ENCODE measurements around the gene FASLG.
"Not testable (repeated sequence)": the region's sequence is repeated elsewhere in the genome, so short reads cannot be mapped to it uniquely, and the experiment has no call there.

The FASLG gene

DNA sequence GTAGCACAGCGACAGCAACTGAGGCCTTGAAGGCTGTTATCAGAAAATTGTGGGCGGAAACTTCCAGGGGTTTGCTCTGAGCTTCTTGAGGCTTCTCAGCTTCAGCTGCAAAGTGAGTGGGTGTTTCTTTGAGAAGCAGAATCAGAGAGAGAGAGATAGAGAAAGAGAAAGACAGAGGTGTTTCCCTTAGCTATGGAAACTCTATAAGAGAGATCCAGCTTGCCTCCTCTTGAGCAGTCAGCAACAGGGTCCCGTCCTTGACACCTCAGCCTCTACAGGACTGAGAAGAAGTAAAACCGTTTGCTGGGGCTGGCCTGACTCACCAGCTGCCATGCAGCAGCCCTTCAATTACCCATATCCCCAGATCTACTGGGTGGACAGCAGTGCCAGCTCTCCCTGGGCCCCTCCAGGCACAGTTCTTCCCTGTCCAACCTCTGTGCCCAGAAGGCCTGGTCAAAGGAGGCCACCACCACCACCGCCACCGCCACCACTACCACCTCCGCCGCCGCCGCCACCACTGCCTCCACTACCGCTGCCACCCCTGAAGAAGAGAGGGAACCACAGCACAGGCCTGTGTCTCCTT, at the start of gene FASLG:
TSS of gene FASLG (plus strand) at position 233 of the 583 bp plus-strand sequence. CDS start at position 332, 99 bp downstream.
- DNase-seq (ENCODE audit: low spot score): no peak

GRCh38 chr1:172609528-172609927, 49.4 kb upstream of the FASLG start:
- no peak for DNase-seq (ENCODE audit: low spot score)

- DNase-seq (ENCODE audit: low spot score): no peak
Measured at GRCh38 chr1:172612478-172612877, 46.4 kb upstream of the FASLG start.

- DNase-seq (ENCODE audit: low spot score): no peak
Measured at GRCh38 chr1:172613294-172613693, 45.6 kb upstream of the FASLG start.

DNA sequence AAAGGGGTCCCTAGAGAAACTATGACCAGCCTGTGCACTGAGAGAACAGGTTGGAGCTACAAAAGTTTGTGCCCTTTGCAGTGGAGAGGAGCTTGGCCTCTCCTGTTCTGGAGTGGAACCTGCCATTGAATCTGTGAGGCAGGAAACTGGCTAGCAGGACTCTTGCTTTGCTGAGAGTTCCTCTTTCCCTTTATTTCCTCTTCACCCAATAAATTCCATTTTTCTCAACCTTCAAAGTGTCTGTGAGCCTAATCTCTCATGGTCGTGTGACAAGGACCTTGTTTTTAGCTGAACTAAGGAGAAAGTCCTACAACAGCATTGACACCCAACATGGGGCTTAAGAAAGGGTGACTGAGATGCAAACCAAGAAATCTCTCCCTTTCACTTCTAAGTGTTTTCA, 42.7 kb upstream of the FASLG start:
- DNase-seq (ENCODE audit: low spot score): no peak

DNA sequence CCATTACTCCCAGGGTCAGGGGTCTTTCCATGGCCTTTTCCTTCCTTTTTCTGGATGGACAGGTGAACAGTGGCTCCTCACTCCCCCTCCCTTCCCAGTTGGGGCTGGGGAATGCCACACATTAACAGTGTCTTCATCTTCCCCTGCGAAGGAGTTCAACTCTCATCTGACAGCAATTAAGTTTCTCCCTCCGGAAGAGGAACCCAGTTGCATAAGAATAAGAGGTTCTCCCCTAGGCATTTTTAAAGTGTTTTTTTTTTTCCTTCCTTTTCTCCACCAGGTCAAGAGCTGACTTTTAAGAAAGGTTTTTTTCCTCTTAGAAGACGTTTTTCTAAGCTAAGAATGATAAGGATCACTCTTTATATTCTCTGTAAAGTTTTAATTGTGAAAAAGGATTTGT, 42.3 kb upstream of the FASLG start:
- no peak for DNase-seq (ENCODE audit: low spot score)

DNA sequence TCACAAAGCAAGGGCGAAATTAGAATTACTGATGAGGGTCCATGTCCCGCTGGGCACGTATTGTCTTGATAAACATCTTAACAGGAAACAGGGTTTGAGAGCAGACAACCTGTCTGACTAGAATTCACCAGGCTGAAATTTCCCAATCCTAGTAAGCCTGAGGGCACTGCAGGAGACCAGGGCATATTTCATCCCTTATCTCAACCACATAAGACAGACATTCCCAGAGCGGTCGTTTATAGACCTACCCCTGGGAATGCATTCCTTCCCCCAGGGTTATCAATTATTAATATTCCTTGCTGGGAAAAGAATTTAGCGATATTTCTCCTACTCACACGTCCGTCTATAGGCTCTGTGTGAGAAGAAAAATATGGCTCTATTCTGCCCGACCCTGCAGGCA, 38.3 kb upstream of the FASLG start:
- not testable (repeated sequence) for DNase-seq (ENCODE audit: low spot score)

GRCh38 chr1:172622541-172622940, 36.4 kb upstream of the FASLG start:
- no peak for DNase-seq (ENCODE audit: low spot score)

DNA sequence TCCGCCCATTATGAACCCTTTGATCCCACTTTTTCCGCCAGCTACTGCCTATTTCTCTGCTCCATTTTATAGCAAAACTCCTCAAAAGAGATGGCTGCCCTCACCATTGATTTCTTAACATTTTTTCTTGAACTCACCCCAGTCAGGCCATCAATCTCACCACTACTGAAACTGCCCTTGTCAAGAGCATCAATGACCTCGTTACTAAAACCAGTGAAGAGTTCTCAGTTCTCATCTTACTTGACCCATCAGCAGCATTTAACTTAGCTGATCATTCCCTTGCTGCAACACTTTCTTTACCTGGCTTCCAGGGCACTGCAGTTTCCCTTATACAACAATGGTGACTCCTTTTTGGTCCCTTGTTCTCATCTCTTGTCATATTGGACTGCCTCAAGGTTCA, 35.2 kb upstream of the FASLG start:
- no peak for DNase-seq (ENCODE audit: low spot score)

DNA sequence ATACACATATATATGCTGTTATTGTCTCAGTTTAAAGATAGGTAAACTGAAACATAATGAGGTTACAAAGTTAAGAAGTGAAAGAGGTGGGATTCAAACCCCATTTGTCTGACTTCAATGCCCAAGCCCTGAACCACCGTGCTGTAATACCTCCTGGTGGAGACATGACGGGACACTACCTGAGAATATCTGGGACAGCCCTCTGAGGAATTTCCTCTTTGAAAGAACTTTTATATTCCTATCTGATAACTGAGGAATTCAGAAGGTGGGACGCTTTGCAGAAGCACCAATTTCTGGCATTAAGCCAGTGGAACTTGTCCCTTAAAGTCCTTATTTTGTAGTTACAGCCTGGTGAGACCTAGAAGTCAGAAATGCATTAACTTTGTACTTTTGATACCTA, 32.1 kb upstream of the FASLG start:
- no peak for DNase-seq (ENCODE audit: low spot score)

GRCh38 chr1:172627702-172628101, 31.2 kb upstream of the FASLG start:
- no peak for DNase-seq (ENCODE audit: low spot score)

DNA sequence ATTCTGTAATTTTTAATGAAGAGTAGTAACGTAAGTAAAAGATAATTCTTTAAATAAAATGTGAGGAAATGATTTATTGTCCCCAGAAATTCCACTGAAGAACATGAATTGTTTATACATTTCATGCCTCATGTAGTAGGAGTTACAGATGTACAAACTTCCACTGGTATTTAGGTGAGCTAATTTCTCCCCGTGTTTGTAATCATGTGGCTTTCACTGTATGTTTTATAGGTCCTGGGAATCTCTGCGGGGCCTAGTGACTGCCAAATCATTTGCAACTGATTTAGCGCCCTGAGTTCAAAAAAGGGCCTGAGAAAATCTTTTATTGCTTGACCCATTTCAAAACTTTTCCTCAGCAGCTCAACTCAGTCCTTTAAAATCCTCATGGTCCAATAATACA, 30.5 kb upstream of the FASLG start:
- DNase-seq (ENCODE audit: low spot score): no peak

- DNase-seq (ENCODE audit: low spot score): no peak
Measured at GRCh38 chr1:172629170-172629569, 29.7 kb upstream of the FASLG start.

DNA sequence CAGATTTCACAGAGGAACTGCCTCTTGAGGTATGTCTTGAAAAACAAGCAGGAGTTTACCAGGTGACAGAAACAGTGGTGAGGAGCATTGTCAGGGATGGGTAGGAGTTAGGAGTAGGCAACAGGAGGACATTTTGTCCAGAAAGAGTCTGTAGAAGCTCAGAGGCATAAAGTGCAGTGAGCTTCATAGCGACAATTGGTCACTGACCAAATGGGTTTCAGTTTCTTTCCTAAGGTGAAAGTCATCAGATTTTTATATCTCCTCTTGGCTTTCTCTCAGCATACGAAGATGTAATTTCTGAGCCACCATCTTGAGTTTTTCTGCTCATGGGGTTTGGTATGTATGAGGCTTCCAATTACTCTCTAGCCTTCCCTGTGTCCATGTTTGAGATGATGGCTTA, 29.3 kb upstream of the FASLG start:
- no peak for DNase-seq (ENCODE audit: low spot score)

DNA sequence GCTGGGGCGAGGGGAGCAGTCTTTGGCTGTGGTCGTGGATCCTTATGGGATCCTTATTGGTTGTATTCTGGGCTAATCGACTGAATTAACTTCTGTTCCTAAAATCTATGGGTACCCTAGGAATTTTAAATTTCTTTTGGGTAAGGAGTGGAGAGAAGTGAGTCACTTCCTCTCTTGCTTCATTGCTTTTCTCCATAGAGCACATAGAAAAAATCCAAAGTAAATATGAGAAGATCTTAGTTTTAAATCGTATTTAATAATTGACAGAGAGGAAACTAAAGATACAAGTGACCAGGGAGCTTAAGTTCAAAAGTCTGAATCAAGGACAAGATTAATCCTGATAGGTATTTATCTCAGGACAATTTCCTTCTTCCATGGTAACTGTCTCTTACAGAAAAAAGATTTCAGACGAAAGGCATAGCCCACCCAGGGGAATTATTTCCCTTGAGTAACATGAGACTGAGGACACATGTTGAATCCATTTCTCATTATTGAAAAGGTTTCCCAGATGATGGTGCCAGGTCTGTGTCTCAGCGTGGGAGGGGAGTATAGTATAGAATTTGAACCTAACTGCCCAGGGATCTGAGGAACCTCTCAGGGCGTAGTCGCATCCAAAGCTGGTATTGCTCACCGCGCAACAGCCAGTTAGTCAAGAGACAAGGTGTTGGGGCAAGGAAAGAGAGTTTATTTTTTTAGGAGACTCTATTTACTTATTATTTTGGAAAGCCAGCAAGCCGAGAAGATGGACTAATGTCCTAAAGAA, 28.7 kb upstream of the FASLG start:
- no peak for DNase-seq (ENCODE audit: low spot score)

DNA sequence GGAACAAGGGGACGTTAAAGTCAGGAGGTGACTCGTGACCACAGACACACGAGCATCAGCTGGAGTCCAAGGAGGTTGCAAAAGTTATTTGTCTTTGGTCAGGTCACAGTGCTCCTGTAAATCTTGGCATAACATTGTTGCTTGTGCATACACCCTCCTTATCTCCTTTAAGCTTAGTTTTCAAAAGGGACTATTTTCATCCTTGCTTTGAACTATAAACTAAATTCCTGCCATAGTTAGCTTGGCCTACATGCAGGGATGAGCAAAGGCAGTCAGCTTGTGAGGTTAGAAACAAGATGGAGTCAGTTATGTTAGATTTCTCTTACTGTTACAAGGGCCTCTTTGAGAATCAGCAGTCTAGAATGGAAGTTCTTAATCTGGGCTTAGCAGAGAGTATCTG, 28.0 kb upstream of the FASLG start:
- DNase-seq (ENCODE audit: low spot score): no peak

- DNase-seq (ENCODE audit: low spot score): peak; percentile 68
Measured at GRCh38 chr1:172637522-172637921, 21.4 kb upstream of the FASLG start.

DNA sequence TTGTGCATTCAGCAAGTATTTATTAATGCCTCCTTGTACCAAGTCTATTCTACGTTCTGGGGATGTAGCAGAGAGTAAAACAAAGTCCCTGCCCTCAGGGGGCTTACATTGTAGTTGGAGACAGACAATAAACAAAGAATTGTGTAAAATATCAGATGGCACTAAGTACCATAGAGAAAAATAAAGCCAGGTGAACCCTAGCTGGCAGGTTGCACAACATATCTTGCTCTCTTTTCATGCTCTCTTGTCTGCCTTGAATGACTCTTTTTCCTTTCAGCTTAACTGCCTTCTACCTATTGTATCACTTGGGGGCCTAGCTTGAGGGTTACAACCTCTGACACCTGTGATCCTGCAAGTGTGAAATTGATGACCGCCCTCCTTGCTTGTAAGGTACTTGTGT, 20.7 kb upstream of the FASLG start:
- no peak for DNase-seq (ENCODE audit: low spot score)

GRCh38 chr1:172638885-172639831, 19.7 kb upstream of the FASLG start:
- DNase-seq (ENCODE audit: low spot score): peak; percentile 65

GRCh38 chr1:172640111-172640510, 18.8 kb upstream of the FASLG start:
- no peak for DNase-seq (ENCODE audit: low spot score)

DNA sequence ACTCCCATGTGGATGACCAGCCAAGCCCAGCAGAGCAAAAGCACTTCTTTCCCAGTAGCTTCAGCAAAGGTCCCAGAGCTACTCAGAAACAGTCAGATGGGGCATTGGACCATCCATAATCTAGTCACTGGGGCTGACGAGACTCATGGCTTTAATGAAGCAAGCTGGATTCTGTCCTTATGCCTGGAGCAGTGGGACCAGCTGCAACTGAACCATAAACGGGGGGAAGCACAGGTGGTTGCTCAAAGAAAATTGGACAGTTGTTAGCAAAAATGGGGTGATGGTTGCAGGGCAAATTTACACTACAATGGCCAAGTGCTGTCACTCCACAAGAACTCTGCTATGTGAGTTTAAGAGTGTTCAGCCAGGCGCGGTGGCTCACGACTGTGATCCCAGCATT, 17.4 kb upstream of the FASLG start:
- no peak for DNase-seq (ENCODE audit: low spot score)

- no peak for DNase-seq (ENCODE audit: low spot score)
Measured at GRCh38 chr1:172642970-172643369, 15.9 kb upstream of the FASLG start.

DNA sequence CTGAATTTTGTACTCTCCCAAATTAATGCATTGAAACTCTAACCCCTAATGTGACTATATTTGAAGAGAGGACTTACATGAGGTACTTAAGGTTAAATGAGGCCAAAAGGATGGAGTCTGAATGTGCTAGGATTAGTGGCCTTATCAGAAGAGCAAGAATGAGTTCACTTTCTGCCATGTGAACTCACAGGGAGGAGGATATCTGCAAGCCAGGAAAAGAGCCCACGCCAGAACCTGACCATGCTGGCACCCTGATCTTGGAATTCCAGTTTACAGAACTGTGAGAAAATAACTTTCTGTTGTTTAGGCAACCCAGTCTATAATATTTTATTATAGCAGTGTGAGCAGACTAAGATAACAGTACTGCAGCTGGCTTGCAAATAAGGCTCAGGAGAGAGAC, 12.2 kb upstream of the FASLG start:
- DNase-seq (ENCODE audit: low spot score): no peak

Data from COLO829 (cell line).